GM12878 (cell line): ENCODE measurements around the gene PIK3R2. TPM values are rescaled to one million over a fixed set of nuclear protein-coding genes. Genes with fewer than 3 reads are reported as not detected.

Experiments
- CHD1 ChIP-seq: IDR thresholded peaks from 2 replicates; pipeline ENCODE4 v1.6.1; 2012; ENCODE audit warnings: low read depth, low read length, improper control_type of control experiment
- EP300 ChIP-seq, 2 experiments: fragments of 150-350 bp in 1 of 2; IDR thresholded peaks; 2 replicates each; pipeline ENCODE4 v1.6.1; 2011 to 2012; ENCODE audit warnings: low read depth in 2 of 2, low read length in 2 of 2, borderline replicate concordance in 1 of 2, improper control_type of control experiment in 1 of 2, inconsistent platforms in 1 of 2; ENCODE audit not compliant: control insufficient read depth in 1 of 2
- FOS ChIP-seq: IDR thresholded peaks from 3 replicates; pipeline ENCODE4 v1.6.1; 2011; ENCODE audit warnings: borderline replicate concordance; ENCODE audit not compliant: insufficient read length; ENCODE audit errors: extremely low read depth
- HCFC1 ChIP-seq: fragments of 150-350 bp; IDR thresholded peaks from 2 replicates; pipeline ENCODE4 v1.6.1; 2014; ENCODE audit warnings: low read length
- IRF4 ChIP-seq: IDR thresholded peaks from 2 replicates; pipeline ENCODE4 v1.6.1; 2011; ENCODE audit warnings: low read depth, low read length
- MYB ChIP-seq: fragments of 150-350 bp; IDR thresholded peaks from 2 replicates; pipeline ENCODE4 v1.6.1; 2014; ENCODE audit warnings: mild to moderate bottlenecking, low read depth, low read length, borderline replicate concordance
- NBN ChIP-seq: fragments of 450-650 bp; IDR thresholded peaks from 2 replicates; pipeline ENCODE4 v1.6.1; 2016
- PAX5 ChIP-seq: IDR thresholded peaks from 2 replicates; pipeline ENCODE4 v1.6.1; 2011; ENCODE audit warnings: low read depth, low read length, borderline replicate concordance
- RFX5 ChIP-seq: IDR thresholded peaks from 2 replicates; pipeline ENCODE4 v1.6.1; 2011; ENCODE audit warnings: low read depth, low read length, improper control_type of control experiment
- STAT1 ChIP-seq: fragments of 450-650 bp; conservative IDR thresholded peaks from 2 replicates; pipeline ENCODE4 v1.6.1; 2014; ENCODE audit warnings: antibody characterized with exemption, mild to moderate bottlenecking
- polyA plus RNA-seq, 11 experiments: library from polyadenylated mRNA; depleted of rRNA in 4 of 11; unstranded in 6 of 11; stranded (reverse) in 5 of 11; fragments of >200 nt; fragmentation: Nextera tagmentation in 4 of 11; fragmentation: Illumina TruSeq in 1 of 11; extraction: Ambion mirVana in 4 of 11; extraction: Trizol in 1 of 11; gene quantifications; 1 replicate in 1 of 11; 2 replicates in 10 of 11; pipeline versions ENCODE4 v1.2.1 to v1.2.3, GENCODE V29; 2011 to 2016; ENCODE audit warnings: inconsistent platforms in 2 of 11, missing spikeins in 2 of 11, low read depth in 1 of 11
- total RNA-seq, 4 experiments: library from RNA; depleted of rRNA in 3 of 4; stranded (reverse); fragments of >200 nt in 3 of 4; fragmentation: Illumina TruSeq in 1 of 4; extraction: Trizol in 1 of 4; gene quantifications; 2 replicates each; pipeline versions ENCODE4 v1.2.1 to v1.2.3, GENCODE V29; 2013 to 2021
- TF ChIP-seq, protein P1 (sequence below): fragments of 450-650 bp; IDR thresholded peaks from 2 replicates; pipeline ENCODE4 v1.6.1; 2016; ENCODE audit warnings: mild to moderate bottlenecking, moderate library complexity, borderline replicate concordance
- TF ChIP-seq, protein P2 (sequence below): fragments of 450-650 bp; IDR thresholded peaks from 2 replicates; pipeline ENCODE4 v1.6.1; 2018; ENCODE audit warnings: mild to moderate bottlenecking, low read depth, moderate library complexity; ENCODE audit not compliant: partially characterized antibody
- TF ChIP-seq, protein P3 (sequence below): fragments of 450-650 bp; IDR thresholded peaks from 2 replicates; pipeline ENCODE4 v1.6.1; 2017; ENCODE audit warnings: low read depth, mild to moderate bottlenecking, moderate library complexity
- TF ChIP-seq, protein P4 (sequence below): fragments of 450-650 bp; IDR thresholded peaks from 2 replicates; pipeline ENCODE4 v1.6.1; 2017; ENCODE audit warnings: mild to moderate bottlenecking, low read depth, inconsistent platforms; ENCODE audit not compliant: poor library complexity, severe bottlenecking
- TF ChIP-seq, protein P5 (sequence below): fragments of 450-650 bp; IDR thresholded peaks from 2 replicates; pipeline ENCODE4 v1.6.1; 2016; ENCODE audit warnings: mild to moderate bottlenecking

Gene PIK3R2
- total and polyA plus RNA-seq, 10 of the 15 experiments (the other 5 are each of a cell fraction or from before 2014, with no cell fraction given) = 0.26 to 22.6 (median 2.5) TPM

DNA sequence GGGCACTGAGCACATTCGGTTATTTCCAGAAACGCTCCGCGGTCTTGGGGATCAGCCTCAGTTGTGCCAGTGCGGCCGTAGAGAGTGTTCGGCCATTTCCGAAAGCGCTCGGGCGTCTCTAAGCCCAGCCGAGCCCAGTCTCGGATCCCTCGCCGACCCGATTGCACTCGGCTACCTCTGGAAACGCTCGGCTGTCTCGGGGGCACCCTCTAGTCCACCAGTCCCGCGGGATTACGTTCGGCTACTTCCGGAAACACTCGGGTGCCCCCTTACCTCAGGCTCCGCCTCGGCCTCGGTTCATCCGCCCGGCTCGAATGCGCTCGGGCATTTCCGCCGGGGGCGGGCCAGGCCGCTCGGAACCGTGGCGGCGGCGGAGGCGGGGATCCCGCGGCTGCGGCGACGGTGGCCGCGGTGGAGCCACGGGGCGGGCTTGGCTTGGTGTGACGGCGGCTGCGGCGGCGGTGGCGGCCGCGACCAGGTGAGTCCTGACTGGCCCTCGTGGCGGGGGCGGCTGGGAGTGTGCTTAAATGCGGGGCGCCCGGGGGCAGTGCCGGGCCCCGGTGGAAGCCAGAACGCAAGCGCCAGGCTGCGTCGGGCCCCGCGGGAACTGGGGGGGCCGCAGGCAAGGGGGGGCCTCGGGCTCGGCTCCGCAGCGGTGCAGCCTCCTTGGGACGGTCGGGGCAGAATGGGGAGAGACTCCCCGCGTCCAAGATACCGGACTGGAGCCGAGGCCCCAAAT is at the start of gene PIK3R2 (continued):
- TF ChIP-seq, protein P1, sequence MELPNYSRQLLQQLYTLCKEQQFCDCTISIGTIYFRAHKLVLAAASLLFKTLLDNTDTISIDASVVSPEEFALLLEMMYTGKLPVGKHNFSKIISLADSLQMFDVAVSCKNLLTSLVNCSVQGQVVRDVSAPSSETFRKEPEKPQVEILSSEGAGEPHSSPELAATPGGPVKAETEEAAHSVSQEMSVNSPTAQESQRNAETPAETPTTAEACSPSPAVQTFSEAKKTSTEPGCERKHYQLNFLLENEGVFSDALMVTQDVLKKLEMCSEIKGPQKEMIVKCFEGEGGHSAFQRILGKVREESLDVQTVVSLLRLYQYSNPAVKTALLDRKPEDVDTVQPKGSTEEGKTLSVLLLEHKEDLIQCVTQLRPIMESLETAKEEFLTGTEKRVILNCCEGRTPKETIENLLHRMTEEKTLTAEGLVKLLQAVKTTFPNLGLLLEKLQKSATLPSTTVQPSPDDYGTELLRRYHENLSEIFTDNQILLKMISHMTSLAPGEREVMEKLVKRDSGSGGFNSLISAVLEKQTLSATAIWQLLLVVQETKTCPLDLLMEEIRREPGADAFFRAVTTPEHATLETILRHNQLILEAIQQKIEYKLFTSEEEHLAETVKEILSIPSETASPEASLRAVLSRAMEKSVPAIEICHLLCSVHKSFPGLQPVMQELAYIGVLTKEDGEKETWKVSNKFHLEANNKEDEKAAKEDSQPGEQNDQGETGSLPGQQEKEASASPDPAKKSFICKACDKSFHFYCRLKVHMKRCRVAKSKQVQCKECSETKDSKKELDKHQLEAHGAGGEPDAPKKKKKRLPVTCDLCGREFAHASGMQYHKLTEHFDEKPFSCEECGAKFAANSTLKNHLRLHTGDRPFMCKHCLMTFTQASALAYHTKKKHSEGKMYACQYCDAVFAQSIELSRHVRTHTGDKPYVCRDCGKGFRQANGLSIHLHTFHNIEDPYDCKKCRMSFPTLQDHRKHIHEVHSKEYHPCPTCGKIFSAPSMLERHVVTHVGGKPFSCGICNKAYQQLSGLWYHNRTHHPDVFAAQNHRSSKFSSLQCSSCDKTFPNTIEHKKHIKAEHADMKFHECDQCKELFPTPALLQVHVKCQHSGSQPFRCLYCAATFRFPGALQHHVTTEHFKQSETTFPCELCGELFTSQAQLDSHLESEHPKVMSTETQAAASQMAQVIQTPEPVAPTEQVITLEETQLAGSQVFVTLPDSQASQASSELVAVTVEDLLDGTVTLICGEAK = no peak
- TF ChIP-seq CHD1 (no peak), EP300 (IDR thresholded peaks at IDR 0.05; ENCODE audit: borderline replicate concordance in 1 of 2, control insufficient read depth in 1 of 2, low read depth in 2 of 2, low read length in 2 of 2) (0 out of 4 replicates have a peak, but pooled peaks of 1 of the 2 experiments have one; percentile 2), HCFC1 (peak; percentile 15; the same call in 1 of the 2 replicates), PAX5 (0 out of 2 replicates have a peak, but pooled peaks have one; percentile 15), STAT1 (0 out of 2 replicates have a peak, but pooled peaks have one; percentile 62), NBN (no peak), MYB (no peak), FOS (no peak), RFX5 (no peak), IRF4 (no peak)
- TF ChIP-seq, protein P2, sequence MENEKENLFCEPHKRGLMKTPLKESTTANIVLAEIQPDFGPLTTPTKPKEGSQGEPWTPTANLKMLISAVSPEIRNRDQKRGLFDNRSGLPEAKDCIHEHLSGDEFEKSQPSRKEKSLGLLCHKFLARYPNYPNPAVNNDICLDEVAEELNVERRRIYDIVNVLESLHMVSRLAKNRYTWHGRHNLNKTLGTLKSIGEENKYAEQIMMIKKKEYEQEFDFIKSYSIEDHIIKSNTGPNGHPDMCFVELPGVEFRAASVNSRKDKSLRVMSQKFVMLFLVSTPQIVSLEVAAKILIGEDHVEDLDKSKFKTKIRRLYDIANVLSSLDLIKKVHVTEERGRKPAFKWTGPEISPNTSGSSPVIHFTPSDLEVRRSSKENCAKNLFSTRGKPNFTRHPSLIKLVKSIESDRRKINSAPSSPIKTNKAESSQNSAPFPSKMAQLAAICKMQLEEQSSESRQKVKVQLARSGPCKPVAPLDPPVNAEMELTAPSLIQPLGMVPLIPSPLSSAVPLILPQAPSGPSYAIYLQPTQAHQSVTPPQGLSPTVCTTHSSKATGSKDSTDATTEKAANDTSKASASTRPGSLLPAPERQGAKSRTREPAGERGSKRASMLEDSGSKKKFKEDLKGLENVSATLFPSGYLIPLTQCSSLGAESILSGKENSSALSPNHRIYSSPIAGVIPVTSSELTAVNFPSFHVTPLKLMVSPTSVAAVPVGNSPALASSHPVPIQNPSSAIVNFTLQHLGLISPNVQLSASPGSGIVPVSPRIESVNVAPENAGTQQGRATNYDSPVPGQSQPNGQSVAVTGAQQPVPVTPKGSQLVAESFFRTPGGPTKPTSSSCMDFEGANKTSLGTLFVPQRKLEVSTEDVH = no peak
- TF ChIP-seq, protein P3, sequence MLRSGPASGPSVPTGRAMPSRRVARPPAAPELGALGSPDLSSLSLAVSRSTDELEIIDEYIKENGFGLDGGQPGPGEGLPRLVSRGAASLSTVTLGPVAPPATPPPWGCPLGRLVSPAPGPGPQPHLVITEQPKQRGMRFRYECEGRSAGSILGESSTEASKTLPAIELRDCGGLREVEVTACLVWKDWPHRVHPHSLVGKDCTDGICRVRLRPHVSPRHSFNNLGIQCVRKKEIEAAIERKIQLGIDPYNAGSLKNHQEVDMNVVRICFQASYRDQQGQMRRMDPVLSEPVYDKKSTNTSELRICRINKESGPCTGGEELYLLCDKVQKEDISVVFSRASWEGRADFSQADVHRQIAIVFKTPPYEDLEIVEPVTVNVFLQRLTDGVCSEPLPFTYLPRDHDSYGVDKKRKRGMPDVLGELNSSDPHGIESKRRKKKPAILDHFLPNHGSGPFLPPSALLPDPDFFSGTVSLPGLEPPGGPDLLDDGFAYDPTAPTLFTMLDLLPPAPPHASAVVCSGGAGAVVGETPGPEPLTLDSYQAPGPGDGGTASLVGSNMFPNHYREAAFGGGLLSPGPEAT = no peak
- TF ChIP-seq, protein P4, sequence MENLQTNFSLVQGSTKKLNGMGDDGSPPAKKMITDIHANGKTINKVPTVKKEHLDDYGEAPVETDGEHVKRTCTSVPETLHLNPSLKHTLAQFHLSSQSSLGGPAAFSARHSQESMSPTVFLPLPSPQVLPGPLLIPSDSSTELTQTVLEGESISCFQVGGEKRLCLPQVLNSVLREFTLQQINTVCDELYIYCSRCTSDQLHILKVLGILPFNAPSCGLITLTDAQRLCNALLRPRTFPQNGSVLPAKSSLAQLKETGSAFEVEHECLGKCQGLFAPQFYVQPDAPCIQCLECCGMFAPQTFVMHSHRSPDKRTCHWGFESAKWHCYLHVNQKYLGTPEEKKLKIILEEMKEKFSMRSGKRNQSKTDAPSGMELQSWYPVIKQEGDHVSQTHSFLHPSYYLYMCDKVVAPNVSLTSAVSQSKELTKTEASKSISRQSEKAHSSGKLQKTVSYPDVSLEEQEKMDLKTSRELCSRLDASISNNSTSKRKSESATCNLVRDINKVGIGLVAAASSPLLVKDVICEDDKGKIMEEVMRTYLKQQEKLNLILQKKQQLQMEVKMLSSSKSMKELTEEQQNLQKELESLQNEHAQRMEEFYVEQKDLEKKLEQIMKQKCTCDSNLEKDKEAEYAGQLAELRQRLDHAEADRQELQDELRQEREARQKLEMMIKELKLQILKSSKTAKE = no peak
- TF ChIP-seq, protein P5, sequence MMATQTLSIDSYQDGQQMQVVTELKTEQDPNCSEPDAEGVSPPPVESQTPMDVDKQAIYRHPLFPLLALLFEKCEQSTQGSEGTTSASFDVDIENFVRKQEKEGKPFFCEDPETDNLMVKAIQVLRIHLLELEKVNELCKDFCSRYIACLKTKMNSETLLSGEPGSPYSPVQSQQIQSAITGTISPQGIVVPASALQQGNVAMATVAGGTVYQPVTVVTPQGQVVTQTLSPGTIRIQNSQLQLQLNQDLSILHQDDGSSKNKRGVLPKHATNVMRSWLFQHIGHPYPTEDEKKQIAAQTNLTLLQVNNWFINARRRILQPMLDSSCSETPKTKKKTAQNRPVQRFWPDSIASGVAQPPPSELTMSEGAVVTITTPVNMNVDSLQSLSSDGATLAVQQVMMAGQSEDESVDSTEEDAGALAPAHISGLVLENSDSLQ = peak; percentile 12; the same call in 1 of the 2 replicates
